IPS-NIHi11 (cell line): ENCODE data around the gene TCEAL1.
A peak's percentile ranks its signal among the peaks of the same experiment; 100 is the strongest.
"Not testable (repeated sequence)": the region's sequence is repeated elsewhere in the genome, so short reads cannot be mapped to it uniquely, and the experiment has no call there.

ENCODE experiments used
- DNase-seq: peaks from one replicate; pipeline ENCODE4 v3.0.0; 2012; ENCODE audit warnings: mixed read lengths, low spot score

Gene TCEAL1, protein sequence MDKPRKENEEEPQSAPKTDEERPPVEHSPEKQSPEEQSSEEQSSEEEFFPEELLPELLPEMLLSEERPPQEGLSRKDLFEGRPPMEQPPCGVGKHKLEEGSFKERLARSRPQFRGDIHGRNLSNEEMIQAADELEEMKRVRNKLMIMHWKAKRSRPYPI

DNA sequence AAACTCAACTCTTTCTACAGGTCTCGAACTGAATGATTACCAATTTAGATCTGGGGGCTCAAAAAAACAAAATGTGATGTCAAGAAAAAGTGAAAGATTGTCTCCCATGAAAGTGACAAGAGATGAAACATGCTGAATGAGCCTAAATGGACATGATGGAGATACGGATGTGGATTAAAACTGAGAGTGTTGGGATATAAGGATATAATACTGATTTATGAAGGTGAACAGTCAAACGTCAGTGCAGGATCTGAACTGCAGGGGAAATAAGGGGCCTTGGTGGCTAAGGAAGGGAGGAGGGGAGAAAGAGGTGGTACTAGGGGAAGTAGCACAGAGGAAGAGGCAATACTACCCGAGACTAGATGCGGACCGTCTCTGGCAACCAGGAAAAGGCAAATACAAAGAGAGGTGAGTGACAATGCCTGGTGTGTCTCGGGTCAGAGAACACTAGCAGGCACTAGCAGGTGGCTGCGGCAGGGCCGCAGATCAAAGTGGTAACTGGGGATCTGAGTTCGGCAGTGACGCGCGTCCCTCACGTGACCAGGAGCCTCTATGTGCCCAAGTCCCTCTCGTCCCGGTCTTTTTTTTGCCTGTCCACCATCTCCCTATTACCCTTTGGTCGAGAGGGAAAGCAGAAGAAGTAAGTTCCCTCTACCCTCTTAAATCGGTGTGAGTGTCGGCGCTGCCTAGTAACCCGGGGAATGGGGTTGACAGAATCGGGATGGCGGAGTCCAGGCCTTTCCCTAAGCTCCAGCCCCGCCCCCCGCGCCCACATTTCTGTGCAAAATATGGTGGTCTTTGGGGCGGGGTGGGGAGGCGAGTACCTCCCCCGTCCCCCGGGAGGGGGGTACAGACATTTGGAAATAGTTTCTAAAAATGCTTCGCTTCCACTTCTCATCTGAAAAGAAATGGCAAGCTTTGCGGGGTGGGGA is at the start of gene TCEAL1:
Gene TCEAL1, plus strand, starts transcription at position 590 of the 932 bp plus-strand sequence. CDS start 942 bp downstream, outside the sequence.
- DNase-seq: peak; percentile 29

DNA sequence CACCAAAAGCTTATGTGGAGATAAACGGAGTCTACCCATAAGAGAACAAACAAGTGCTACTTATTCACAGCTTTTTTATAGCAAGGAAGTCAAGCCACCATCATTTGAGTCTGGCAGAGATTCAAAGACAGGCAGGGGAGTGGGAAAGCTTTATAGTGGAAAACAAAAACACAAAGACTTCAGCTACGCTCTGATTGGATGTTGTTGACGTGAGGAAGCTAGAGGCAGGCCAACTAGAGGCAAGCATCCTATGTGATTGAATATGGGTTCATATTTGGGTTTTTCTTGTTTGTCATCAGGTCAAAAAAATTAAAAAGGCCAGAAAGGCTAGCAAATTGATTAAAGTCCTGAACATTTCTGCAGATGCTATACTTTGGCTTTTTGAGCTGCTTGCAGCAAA is 44.2 kb upstream of the TCEAL1 start:
- no peak for DNase-seq

DNA sequence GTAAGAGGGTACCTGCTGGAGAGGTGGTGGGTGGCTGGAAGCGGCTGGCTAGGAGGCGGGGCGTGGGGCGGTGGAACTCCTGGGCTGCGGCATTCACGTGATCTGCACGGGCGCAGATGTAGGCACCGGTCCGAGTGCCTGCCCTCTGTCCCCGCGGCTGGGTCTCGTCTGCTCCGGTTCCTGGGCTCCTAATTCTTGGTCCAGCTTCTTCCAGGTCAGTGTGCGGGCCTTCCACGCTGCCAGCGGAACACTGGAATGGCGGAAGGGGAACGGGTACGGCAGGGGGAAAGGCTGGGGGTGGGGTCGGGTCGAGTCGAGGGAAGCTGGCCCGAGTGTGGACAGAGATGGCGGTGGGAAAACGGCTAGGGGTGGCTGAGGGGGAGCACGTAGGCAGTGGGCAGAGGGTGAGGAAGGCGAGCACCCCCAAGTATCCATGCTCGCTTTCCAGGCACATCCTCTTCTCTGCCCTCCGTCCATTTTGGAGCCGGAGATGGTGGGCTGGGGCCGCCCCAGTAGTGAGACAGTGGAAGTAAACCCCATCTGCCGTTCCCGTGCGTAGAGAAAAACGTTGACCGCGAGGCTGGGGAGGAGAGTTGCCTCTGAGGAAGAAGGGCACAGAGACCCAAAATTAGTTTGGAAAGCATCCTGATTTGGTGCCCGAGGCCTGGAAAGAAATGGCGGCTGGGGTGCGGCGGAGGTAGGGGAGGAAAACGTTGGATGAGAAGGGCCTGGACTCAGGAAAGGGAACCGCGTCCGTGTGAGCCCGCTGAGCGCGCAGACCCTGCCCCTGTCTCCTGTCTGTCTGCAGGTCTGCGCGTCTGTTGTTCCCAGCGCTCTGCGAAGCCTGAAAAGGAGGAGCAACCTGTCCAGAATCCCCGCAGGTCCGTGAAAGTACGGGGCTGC is 43.1 kb upstream of the TCEAL1 start, which contains the start of gene TCEAL4:
Gene TCEAL4, plus strand, starts transcription at position 105 of the 903 bp plus-strand sequence. CDS start 1,161 bp downstream, outside the sequence.
- peak; percentile 74 for DNase-seq

DNA sequence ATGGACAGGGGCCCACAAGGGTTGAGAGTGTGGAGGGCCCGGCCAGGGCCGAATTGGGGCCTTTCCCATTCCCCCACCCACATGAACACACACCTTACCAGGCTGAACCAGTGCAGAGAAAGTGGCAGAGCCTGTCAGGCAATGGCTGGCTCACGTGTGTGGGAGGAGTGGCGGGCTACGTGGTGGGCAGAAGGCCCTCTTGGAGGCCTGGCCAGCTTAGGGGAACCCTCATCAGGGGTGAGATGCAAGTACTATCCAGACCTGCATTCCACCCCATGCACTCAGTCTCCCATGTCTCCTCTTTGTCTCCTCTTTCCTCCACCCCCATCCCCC is 42.5 kb upstream of the TCEAL1 start:
- DNase-seq: no peak

DNA sequence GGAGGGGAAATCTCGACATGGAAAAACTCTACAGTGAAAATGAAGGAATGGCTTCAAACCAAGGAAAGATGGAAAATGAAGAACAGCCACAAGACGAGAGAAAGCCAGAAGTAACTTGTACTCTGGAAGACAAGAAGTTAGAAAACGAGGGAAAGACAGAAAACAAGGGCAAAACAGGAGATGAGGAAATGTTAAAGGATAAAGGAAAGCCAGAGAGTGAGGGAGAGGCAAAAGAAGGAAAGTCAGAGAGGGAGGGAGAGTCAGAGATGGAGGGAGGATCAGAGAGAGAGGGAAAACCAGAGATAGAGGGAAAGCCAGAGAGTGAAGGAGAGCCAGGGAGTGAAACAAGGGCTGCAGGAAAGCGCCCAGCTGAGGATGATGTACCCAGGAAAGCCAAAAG is 42.1 kb upstream of the TCEAL1 start:
- DNase-seq: no peak

DNA sequence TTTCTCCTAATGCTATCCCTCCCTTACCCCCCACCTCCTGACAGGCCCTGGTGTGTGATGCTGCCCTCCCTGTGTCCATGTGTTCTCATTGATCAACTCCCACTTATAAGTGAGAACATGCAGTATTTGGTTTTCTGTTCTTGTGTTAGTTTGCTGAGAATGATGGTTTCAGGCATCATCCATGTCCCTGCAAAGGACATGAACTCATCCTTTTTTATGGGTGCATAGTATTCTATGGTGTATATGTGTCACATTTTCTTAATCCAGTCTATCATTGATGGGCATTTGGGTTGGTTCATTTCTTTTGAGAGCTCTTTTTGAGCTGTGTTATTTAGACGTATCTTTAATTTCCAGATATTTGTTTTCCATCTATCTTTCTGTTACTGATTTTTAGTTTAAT is 36.5 kb upstream of the TCEAL1 start:
- not testable (repeated sequence) for DNase-seq

DNA sequence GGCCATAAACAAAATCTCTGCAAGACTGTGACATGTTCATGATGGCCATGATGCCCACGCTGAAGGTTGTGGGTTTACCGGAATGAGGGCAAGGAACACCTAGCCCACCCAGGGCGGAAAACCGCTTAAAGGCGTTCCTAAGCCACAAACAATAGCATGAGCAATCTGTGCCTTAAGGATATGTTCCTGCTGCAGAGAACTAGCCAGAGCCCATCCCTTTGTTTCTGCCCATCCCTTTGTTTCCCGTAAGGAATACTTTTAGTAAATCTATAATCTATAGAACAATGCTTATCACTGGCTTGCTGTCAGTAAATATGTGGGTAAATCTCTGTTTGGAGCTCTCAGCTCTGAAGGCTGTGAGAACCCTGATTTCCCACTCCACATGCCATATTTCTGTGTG is 33.6 kb upstream of the TCEAL1 start:
- not testable (repeated sequence) for DNase-seq

DNA sequence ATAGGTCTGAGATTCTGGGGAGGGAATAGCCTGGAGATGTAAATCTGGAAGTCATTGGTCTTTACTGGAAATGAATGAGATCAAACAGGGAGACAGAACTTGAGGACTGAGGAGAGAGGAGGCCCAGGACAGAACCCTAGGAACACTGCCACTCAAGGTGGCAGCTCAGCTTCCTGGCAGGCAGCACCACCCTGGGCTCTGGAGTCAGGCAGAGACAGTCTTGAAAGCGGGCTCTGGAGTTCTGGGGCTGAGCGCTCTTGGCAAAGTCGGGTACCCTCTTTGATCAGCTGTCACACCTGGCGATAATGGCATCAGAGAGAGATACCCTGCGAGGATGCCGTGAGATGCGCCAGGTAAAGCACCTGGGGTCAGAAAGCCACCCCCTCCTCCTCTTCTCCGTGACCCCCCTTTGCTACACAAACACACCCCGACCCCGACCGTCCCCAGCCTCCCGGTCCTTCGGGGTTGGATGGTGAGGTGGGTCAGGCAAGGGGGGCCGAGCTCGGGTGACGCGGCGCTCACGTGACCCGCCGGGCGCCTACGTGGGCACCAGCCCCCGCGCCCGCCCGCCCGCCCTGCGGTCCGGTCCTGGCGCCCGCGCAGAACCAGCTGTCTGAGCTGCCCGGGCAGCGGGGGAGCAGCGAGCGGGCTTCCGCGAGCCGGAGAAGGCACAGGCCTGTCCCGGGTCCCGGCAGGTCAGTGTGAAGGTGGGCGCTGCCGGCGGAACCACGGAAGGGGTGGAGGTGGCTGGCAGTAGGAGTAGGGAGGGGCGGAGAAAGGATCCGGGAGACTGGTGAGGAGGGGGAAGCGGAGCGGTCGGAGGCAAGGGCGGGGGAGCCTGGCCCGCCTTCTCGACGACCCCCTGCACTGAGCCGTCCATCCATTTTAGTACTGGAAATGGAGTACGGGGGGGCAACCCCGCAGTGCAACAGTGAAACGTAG is 21.1 kb upstream of the TCEAL1 start, which contains the start of gene TCEAL3:
Gene TCEAL3, plus strand, starts transcription at position 600 of the 942 bp plus-strand sequence. CDS start 1,102 bp downstream, outside the sequence.
- DNase-seq: peak; percentile 73

DNA sequence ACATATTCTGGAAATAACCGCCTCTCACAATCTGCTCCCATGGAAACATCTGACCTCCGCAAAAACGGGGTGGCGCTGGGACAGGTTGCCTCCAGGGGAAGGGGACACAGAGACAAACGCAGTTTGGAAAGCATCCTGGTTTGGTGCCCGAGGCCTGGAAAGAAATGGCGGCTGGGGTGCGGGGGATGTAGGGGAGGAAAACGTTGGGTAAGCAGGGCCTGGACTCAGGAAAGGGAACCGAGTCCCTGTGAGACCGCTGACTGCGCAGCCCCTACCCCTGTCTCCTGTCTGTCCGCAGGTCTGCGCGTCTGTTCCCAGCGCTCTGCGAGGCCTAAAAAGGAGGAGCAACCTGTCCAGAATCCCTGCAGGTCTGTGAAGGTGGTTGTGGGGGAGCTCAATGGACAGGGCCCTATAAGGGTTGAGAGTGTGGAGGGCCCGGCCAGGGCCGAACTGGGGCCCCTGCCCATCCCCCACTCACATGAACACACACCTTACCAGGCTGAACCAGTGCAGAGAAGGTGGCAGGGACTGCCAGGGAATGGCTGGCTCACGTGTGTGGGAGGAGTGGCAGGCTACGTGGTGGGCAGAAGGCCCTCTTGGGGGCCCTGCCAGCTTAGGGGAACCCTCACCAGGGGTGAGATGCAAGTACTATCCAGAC is 20.3 kb upstream of the TCEAL1 start:
- peak; percentile 3 for DNase-seq

DNA sequence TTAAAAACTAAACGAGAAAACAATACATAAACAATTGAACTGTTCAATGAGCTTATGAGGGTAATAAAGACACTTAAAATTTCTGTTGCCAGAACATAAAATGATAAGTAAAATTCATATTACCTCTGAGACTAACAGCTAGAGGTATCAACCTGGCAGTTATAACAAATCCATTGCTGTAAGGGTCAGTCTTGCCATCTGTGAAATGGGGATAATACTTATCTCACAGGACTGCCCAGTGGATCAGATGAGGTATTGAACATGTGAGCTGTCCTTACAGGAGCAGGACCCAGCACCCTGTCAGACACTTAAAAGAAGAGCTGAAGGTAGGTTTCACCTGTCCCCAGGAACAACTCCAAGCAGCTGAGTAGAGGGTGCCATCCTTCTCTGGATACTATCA is 18.5 kb upstream of the TCEAL1 start:
- no peak for DNase-seq

DNA sequence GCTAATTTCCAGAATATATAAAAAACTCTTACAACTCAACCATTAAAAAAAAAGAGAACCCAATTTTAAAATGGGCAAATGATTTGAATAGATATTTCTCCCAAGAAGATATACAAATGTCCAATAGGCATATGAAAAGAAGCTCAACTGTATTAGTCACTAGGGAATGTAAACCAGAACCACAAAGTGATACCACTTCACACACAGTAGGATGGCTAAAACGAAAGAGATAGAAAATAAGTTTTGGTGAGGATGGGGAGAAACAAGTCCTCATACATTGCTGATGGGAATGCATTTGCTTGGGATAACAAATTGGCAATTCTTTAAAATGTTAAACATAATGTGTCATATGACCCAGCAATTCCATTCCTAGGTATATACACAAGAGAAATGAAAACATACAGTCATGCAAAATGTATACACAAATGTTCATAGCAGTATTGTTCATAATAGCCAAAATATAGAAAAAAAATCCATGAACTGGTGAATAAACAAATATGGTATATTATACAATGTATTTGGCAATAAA is 15.3 kb upstream of the TCEAL1 start:
- no peak for DNase-seq

DNA sequence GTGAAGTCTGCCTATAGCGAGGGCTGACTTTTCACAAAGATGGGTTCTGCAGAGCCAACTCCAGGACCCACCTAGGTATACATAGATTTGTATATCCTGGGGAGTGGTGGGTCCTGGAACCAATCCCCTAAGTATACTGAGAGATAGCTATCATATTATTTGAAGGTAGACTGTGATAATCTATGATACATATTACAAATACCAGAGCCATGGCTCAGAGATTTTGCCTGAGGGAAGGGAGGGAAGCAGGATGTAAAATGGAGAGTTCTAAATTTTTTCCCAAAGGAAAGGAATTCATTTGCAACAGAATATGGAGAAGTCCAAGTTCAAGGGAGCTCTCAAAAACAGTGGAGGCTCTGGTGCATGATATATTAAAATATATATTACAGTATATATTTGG is 13.8 kb upstream of the TCEAL1 start:
- DNase-seq: no peak

DNA sequence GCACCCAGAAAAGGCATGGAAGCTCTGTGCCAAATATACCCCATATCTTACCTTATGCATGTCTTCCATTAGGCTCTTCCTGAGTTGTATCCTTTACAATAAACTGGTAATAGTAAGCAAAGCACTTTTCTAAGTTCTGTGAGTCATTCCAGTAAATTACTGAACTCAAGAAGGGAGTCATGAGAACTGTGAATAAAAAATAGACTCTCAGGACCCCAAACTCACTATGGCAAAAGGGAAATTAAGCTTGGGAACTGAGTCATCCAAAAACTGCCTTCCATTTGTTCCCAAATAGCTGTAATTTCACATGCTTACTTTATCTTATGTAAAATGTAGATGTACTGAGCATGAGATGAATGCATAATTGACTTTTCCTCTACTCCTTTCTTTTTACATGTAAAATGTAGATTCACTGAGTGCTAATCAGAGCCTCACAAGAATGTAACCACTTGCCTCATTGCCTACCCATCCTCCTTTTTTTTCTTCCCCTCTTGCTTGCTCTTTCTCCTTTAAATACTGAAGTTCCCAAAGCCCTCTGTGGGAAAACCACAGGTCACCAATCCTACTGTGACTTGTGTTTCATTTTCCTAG is 12.9 kb upstream of the TCEAL1 start:
- no peak for DNase-seq

DNA sequence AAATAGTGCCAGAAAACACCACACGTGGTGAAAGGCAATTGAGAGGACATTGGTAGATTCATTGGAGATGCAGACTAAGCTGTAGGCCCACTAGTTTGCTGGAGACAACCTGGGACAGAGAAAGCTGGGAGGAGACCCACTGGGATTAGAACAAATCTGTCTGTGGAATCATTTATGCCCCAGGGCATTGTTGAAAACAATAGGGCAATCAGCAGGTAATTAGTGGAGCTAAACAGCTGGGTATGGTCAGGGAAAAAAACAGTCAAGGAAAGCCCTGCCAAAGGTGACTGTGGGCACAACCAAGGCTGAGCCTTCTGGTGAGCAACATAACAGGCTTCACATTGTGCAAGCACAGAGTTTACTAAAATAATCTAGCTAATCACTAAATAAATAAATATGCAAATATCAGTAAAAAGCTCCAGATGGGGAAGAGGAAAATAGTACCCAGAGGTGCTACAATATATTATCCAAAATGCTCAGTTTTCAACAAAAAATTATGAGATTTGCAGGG is 12.0 kb upstream of the TCEAL1 start:
- no peak for DNase-seq

DNA sequence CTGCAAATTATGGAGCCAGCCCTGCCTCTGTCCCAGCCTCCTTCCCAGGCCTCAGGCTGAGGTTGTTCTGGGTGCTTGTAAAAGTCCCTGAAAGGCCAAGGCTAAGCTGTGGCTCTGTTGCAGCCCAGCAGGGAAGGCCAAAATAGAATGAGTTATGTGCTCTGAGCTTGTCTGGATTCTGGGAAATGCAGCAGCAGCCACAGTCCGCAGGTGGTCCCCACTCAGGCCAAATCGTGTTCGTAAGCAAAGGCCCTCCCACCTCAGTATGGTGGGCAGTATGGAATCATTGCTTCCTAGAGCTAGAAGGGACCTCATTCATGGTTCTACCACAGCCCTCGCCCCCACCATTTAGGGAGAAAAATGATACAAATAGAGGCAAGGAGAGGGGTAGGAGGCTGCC is 4.7 kb upstream of the TCEAL1 start:
- no peak for DNase-seq

DNA sequence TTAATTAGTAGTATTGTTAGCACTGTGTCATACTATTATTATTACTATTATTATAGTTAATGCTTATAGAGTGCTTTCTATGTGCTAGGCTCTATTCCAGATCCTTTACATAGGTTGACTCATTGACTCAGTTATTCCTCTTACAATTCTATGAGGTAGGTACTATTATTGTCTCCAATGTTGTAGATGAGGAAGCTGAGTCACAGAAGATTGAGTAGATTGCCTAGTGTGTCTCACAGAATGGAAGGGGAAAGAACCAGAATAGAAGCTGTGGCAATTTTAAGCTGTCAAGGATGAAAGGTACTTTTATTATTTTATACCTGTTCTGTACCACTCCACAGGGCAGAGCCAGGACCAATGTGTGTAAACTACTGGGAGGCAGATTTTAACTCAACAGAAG is 1.9 kb upstream of the TCEAL1 start:
- no peak for DNase-seq

DNA sequence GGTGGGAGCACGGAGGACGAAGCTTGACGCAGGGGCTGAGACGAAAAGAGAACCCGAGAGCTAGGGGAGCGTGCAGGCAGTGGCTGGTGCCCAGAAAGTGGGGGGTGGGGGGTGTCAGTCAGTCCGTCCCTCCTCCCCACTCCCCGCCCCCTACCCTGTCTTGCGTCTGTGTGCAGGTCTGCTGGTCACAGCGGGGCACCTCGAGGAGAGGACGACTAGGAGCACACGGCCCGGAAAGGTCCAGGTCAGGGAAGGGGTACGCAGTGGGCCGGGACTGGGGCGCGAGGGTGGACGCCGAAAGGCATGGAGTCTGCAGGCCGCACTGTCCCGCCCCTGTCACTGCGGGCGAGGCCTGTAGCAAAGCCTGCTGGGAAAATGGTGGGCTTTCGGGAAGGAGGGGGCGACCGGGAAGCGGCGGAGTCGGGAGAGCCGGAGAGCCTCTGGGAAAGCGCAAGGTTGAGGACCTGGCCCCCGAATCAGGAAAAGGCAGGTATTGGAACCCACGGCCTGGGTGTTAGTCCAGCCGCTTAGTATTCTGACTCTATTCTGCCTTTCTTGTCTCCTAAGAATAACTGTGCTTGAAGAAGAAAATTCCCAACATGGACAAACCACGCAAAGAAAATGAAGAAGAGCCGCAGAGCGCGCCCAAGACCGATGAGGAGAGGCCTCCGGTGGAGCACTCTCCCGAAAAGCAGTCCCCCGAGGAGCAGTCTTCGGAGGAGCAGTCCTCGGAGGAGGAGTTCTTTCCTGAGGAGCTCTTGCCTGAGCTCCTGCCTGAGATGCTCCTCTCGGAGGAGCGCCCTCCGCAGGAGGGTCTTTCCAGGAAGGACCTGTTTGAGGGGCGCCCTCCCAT is 769 bp downstream of the TCEAL1 start:
- peak; percentile 57 for DNase-seq

DNA sequence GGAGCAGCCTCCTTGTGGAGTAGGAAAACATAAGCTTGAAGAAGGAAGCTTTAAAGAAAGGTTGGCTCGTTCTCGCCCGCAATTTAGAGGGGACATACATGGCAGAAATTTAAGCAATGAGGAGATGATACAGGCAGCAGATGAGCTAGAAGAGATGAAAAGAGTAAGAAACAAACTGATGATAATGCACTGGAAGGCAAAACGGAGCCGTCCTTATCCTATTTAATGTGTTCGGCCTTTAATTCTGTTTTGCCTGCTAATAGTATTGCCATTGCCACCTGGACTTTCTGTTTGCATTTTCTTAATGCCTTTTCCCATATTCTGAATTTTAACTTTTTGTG is 1.4 kb downstream of the TCEAL1 start:
- no peak for DNase-seq

DNA sequence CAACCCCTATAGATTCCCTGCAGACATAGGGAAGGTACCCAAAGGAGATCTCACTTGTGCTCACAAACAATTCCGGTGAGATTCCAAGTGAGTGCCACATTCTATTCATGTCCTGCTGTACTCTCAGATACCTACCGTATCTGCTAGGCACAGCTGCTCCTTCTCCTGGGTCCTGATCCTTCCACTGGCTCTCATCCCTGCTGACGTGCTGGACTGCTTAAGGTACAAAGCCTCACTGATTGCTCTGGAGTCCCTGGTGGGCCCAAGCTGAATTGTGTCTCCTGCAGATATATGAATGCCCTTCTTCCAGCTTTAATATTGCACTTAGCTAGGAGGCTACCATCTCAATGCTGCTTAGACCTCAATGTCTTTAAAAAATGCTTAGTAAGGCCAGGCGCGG is 2.4 kb downstream of the TCEAL1 start:
- no peak for DNase-seq
